ENCODE results near the gene TADA2A.

Gene TADA2A

GRCh38 chr17:37517881-37518280 lies 111.2 kb downstream of the TADA2A start:
- DNase-seq (ENCODE audit: extremely low spot score, insufficient read length, low read depth) = no peak
- FAIRE-seq = no peak

- DNase-seq (ENCODE audit: extremely low spot score, insufficient read length, low read depth) (no peak), FAIRE-seq (no peak)
Observed at GRCh38 chr17:37518826-37519225, 112.1 kb downstream of the TADA2A start.

- DNase-seq (ENCODE audit: extremely low spot score, insufficient read length, low read depth) (no peak), FAIRE-seq (no peak)
Observed at GRCh38 chr17:37519251-37519985, 112.7 kb downstream of the TADA2A start.

GRCh38 chr17:37520174-37520573 lies 113.5 kb downstream of the TADA2A start:
- no peak for DNase-seq (ENCODE audit: extremely low spot score, insufficient read length, low read depth)
- FAIRE-seq = no peak

- no peak for FAIRE-seq
Observed at GRCh38 chr17:37521821-37522220, 115.1 kb downstream of the TADA2A start.

GRCh38 chr17:37523715-37524219 lies 117.1 kb downstream of the TADA2A start:
- FAIRE-seq (no peak), DNase-seq (ENCODE audit: extremely low spot score, insufficient read length, low read depth) (no peak)

More at GRCh38 chr17:37521821-37522220, 115.1 kb downstream of the TADA2A start:
- DNase-seq (ENCODE audit: extremely low spot score, insufficient read length, low read depth) = no peak

- no peak for DNase-seq (ENCODE audit: extremely low spot score, insufficient read length, low read depth)
- FAIRE-seq = no peak
Observed at GRCh38 chr17:37527249-37527851, 120.7 kb downstream of the TADA2A start.
